NOMO-1 (cell line): Measurements from ENCODE around the gene OGFR.

Experiments used
- DNase-seq, 2 experiments: peaks; one replicate each; lab custom pipeline; 2025; ENCODE audit not compliant: unreplicated experiment in 2 of 2; lab: John Stamatoyannopoulos, UW

The OGFR gene

DNA sequence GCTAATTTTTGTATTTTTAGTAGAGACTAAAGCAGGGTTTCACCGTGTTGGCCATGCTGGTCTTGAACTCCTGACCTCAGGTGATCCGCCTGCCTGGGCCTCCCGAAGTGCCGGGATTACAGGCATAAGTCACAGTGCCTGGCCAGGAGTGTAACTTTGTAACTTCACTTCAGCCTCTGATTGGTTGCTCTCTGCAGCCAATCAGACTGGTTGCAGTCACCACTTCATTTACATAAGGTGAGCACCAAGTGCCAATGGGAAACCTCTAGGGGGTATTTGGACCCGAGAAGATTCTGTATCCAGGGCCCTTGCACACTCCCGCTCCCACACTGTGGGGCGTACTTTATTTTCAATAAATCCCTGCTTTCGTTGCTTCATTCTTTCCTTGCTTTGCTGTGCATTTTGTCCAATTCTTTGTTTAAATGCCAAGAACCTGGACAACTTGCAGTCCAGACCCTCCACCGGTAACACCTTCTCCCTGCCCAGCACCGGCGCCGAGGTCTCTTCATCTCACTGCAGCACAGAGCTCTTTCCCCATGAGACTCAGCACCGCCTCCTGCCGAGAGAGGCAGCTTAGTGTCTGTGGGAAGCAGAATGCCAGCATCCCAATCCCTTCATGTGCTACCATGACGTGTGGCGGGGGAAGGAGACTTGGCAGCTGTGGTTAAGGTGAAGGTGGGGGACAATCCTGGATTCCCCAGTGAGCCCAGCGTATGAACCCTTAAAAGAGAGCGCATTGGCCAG, 22.3 kb upstream of the OGFR start:
- no peak for DNase-seq

GRCh38 chr20:62782893-62783278, 21.7 kb upstream of the OGFR start:
- DNase-seq, result no peak

GRCh38 chr20:62784497-62784896, 20.1 kb upstream of the OGFR start:
- no peak for DNase-seq

GRCh38 chr20:62785393-62785792, 19.2 kb upstream of the OGFR start:
- DNase-seq, result no peak

DNA sequence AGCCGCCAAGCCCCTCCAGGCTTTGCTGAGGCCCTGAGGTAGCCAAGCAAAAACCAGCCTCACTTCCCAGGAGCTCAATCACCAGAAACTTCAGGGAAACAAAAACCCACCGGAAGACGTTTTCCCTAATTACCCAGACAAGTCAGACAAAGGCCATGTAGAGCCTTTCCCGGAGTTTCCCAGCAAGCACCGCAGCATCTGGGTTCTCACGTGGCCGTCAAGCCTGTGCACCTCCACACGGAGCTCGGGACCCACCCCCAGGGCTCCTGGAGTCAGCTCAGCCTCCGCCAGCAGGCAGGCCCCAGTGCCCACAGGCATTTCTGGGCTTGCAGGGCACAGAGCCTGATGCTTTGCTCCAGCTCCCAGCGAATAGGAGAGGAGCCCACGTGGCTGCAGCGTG, 18.5 kb upstream of the OGFR start:
- no peak for DNase-seq

- DNase-seq, result no peak
Observed at GRCh38 chr20:62787321-62787720, 17.3 kb upstream of the OGFR start.

GRCh38 chr20:62787866-62788265, 16.8 kb upstream of the OGFR start:
- DNase-seq, result no peak

GRCh38 chr20:62788607-62789006, 16.0 kb upstream of the OGFR start:
- no peak for DNase-seq

- DNase-seq, result no peak
Observed at GRCh38 chr20:62790075-62790474, 14.6 kb upstream of the OGFR start.

DNA sequence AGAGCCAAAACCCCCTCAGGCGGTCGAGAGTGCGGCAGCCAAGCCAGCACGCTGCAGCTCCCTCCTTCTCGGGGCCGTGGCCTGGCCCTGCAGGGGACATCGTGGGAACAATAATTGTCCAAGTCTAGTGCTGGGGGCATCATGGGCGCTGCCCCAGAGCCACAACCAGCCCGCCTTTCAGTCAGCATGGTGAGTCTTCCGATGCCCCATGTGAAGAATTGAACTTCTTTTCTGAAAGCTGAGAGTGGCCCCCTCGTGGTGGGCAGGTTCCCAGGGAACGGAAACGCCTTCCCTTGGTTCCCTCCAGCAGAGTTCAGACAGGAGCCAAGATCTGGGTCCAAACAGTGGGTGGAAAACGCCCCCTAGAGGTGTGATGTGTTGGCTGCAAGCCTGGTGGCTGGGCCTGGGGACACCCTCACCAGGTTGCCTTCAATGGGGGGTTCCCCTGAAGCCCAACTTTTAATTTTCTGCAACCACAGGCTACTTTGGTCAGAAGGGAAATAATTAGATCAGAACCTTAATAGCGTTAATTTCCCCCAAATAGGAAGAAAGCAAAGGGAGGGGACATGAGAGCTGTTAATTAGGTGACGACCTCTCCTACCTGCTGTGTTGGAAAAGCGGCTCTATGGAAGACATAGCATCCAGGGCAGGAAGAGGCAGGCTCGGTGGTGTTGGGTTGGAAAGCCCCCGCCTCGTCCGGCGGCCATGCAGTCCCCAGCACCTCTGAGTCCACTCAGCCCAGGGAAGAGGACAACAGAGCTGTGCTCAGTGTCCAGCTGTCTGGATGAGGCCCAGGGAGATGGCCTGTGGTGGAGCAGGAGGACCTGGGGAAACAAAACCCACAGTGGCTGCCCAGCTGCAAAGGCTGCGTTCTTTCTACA, 13.1 kb upstream of the OGFR start:
- DNase-seq, result peak; percentile 83 to 93

DNA sequence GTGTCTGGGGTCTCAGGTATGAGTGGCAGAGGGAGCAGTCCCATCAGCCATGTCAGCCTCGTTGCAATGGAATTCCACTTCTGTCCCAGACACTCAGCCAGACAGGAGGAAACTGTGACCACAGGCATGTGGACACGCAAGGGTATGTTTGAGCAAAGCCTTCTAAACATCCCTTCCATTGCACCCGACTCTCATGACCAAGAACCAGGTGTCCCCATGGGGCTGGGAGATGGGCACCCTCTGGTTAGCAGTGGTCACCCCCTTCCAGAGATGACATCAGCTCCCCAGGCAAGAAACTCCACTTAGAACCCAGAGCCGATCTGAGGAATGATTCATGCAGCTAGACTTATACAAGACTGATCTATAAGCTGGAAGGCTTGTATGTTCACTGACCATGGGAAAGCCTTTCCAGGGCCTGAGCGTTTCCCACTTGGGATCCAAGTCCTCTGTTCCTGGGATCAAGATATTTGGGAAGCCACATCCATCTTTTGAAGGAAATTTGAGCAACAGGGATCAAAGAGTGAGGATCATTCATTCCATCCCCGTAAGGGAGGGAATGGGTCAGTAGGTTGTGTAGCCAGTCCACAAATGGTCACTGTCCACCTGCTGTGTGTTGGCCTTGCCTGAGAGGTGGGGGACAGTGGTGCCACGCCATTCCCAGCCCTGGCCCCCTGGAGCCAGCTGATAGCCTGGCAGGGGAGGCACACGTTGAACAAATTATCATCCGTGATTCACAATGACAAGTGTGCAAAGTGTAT, 12.3 kb upstream of the OGFR start:
- no peak for DNase-seq

GRCh38 chr20:62792940-62793756, 11.5 kb upstream of the OGFR start:
- no peak for DNase-seq

GRCh38 chr20:62793757-62794006, 11.0 kb upstream of the OGFR start:
- no peak for DNase-seq

GRCh38 chr20:62794007-62794724, 10.5 kb upstream of the OGFR start:
- peak; percentile 84 to 96 for DNase-seq

DNA sequence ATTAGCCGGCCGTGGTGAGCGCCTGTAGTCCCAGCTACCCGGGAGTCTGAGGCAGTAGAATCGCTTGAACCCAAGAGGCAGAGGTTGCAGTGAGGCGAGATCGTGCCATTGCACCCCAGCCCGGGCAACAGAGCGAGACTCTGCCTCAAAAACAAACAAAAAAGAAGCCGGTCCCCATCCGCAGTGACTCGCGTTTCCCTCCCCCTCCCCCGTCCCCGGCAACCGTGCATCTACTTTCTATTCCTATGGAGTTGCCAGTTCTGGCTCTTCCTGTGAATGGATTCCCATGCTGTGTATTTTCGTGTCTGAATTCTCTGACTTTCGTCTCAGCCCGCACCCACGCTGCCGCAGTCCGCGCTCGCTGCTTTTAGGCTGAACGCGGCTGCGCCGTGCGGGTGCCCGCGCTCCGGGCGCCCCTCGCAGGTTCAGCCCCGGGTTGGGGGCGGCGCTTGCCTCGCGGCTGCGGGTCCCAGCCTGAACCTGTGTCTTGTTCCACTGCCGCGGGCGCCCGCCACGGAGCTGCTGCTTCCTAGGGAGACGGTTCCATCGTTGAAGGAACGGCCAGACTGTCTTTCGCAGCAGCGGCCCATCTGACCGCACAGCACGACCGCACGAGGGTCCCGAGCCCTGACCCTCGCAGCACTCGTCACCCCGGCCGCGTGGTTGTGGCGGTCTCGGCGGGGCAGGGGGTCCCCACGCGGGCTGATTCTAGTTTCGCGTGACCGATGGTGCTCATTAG, 9.4 kb upstream of the OGFR start:
- no peak for DNase-seq

- no peak for DNase-seq
Observed at GRCh38 chr20:62796699-62797491, 7.7 kb upstream of the OGFR start.

GRCh38 chr20:62797671-62798532, 6.7 kb upstream of the OGFR start:
- DNase-seq, result no peak

DNA sequence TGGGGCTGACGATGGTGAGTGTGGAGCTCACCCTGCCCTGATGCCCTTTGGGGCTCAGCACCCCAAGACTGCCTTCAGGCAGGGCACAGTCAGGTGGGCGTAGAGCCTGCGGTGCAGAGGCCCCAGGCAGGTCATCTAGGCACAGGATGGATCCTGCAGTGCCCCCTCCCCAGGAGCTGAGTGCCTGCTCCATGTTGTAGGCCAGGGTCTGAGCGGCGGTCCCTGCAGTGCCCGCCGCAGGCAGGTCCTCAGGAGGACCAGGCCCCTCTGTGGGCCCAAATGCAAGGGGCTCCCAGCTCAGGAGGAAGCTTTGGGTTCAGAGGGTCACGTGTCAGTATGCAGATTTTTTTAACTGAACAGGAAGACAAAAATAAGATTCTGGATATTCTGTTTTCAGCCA, 5.6 kb upstream of the OGFR start:
- DNase-seq, result no peak
